Umbilical cord (tissue), 2 donors: ENCODE results near the gene POU2AF1. TPM values are rescaled to one million over a fixed set of nuclear protein-coding genes. Genes with fewer than 3 reads are reported as not detected.

Source experiments
- DNase-seq: peaks from one replicate; pipeline ENCODE4 v3.0.0-alpha.2; 2015; ENCODE audit warnings: low spot score
- total RNA-seq: library from RNA; depleted of rRNA; stranded (reverse); fragments of >200 nt; gene quantifications from one replicate; pipeline ENCODE4 v1.2.3, GENCODE V29; 2014; ENCODE audit warnings: low replicate concordance; ENCODE audit not compliant: insufficient read depth

Gene POU2AF1
- total RNA-seq, 1 donor from 2014 or later = 0.48 TPM

DNA sequence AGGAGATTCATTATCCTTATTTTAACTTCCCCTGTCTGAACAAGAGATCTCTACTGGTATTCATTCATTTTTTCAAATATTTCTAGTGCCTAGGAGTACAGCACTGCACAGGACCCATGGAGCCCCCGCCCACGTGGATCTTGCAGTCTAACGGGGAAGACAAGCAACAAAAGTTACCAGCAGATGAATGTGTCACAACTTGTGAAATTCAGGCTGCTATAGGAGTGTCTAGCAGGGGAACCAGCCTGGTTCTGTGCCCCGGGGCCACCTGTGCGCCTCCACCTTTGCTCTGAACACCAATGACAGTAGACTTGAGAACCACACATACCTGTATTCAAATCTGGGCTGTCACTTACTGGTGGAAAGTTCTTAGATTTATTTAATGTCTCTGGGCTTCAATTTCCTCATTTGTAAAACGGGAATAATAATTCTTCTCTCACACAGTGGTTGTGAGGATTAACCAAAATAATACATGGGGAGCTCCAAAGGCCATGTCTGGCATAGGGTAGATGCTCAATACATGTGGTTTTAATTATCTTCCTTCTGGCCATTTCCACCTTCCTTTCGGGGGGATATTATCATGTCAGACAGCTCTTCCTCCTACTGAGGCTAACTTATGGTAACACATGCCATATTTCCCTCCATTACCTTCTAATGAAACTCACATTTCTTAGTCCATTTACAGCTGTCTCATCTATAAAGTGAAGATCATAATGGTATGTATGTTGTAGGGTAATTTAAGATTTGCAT lies 17.8 kb downstream of the POU2AF1 start:
- no peak for DNase-seq

DNA sequence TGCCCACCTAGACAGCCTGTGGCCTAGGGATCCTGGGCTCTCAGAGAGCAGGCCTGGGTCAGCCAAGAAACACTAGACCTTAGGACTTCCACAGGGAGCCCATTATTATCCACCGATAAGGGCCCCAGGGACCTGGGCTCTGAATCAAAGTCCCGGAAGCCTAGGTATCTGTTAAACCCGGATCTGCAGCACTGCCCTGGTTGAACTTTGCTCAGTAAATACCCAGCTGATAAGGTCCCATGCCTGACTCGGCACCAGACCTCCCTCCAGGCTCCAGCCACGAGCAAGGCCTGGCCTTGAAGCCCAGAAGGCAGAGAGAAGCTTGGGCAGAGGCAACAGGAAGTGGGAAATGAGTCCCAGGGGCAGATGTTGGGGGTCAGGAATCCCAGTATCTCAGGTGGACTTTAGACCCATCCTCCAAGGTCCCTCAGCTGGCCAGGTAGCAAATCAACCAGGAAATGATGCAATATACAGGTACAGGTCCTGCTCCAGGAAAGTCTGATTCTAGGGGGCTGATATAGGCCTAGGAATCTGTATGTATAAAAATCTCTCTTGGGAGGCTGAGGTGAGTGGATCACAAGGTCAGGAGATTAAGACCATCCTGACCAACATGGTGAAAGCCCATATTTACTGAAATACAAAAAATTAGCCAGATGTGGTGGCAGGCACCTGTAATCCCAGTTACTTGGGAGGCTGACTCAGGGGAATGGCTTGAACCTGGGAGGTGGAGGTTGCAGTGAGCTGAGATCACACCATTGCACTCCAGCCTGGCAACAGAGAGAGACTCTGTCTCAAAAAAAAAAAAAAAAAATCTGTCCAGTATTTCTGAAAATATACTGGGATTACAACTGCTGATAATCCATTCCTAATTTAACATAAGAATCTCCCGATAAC lies 18.7 kb downstream of the POU2AF1 start:
- DNase-seq = no peak

DNA sequence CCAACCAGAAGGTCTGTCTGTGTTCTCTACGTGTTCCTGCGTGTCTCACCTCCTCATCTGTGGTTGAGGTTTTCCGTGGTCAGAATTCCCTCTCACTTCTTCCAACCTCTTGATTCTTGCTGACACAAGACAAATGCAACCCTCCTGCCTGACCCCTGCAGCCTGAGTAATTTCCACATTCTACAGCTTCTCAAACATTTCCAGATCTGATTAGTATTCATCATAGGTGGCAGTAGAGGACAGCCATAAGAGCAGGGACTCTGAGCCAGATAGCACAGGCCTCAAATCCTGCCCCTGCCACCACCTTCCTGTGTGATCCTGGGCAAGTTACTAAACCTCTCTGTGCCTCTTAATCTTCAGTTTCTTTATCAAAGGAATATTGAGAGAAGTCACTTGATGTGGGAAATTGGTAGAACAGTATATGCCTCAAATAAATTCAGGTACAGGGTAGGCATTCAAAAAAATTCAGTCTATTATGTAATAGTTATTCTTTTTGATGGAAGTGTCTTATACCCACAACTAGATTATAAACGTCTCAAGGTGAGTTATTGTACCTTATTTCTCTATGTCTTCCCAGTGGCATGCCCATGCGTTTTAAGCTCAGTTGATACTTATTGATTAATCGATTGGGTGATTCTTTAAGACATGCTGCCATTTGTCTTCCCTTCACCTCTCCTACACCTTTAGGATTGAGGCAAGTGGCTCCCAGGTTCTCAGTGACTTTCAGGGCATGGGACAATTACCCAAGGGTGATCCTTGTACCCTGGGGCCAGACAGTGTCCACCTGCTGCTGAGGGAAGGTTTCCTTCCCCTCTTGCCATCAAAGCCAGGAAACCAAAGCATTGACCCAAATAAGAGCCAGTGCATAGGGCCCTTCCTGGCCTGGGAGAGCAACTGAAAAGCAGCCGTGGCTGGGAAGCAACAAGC lies 19.6 kb downstream of the POU2AF1 start:
- no peak for DNase-seq

DNA sequence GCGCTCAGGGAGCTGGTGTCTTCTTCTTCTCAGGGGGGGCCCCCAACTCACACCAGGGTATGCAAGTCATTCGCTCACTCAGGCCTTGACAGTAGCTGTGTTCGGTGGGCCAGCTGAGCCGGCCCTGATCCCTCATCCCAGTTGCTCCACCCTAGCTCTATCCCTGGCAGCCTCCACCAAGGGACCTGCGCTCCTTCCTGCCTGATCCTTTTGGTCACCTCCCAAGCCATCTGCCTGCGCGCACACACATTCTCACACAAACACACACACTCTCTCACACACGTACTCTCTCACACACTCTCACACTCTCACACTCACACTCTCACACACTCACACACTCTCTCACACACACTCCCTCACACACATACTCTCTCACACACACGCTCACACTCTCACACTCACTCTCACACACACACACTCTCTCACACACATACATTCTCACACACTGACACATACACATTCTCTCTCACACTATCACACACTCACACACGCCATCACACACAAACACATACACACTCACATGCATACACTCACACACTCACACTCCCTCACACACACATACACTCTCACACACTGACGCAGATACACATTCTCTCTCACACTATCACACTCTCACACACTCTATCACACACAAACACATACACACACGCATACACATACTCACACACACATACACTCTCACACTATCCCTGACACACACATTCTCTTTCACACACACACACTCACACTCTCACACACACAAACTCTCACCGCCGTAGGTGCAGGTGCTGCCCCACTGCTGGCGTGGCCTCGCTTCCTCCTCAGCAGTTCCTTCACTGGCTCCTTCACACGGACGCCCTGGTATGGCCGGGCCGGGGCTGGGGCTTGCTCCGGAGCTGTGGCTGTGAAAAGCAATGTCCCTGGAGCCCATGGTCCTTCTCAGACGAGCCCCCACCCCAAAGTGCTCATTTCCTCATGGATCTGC lies 20.8 kb downstream of the POU2AF1 start:
- no peak for DNase-seq

DNA sequence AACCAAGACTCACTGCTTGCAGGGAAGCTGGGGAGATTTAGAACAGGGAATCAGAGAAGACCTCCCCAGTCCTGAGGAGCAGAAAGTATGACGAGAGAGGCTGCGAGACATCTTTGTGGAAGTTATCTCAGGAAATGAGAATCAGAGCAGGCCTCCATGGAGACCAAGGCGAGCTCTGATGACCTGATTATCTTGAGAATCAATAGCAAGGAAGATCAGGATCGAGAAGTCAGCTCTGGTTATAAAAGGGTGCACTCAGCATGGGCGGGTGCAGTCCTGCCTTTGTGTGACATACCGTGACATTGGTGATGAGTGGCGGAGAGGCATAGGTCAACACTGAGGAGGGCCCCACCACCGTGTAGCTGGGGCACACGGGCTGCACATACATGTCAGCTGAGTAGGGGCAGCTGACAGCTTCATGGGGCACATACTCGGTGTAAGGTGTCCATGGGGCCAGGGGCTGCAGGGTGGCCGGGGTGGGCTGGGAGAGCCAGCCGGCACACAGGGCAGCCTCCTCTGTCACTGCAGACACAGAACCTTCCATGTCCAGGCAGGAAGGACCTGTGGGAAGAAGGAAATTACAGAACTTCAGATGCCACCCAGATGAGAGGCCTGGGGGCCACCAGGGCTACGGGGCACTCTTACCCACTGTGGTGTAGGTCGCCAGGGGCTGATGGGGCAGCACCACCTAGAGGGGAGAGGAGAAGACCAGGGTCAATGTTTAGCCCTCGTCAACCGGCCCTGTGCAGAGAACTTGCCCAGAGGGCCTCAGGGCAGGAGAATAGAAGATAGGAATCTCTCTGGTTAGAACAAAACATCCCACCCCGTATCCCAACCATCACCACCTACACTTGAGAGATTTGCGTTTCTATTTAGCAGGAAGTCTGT lies 21.7 kb downstream of the POU2AF1 start:
- no peak for DNase-seq

DNA sequence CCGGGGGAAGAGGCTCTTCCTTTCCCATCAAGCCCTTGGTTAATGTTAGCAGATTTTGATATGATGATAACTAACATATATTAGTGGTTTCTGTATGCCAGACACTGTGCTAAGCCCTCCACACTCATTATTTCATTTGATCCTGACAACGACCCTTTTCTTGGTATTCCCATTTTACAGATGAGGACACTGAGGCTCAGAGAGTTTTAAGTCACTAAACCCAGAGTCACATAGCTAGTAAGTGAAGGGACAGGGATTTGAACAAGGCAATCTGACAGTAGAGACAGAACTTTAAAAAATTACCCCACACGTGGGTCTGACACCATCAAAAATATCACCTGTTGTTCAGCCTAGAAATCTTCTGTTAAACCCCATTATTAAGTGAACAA lies 22.4 kb downstream of the POU2AF1 start:
- DNase-seq = no peak

DNA sequence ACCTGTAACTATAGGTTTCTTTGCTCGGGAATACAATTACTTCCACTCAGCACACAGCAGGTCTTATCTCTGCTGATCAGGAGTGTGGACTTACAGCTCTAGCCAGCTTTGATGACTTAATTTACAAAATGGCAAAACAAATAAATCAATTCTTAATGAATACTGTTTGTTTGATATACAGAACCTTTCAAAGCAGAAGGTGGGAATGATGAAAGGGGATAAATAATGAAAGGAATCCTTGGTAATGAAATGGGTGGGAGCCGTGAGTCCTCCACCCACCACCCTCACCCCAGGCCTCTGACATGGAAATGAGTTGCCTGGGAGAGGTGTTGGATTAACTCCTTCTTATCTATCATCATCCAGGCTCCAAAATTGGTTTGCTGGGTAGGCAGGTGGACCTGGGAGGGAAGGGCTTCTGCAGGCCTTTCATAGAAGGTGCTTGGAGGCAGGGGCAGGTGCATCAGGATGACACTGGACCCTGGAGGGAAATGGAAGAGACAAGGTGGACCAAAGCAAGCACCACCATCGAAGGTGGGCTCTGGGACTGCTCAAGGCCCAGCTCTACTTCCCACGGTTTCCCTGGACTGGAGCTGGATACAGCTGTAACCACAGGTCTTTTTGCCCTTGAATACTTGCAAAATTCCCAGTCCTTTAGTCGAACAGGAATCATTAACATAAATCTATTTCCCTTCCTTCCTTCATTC lies 23.0 kb downstream of the POU2AF1 start:
- no peak for DNase-seq

DNA sequence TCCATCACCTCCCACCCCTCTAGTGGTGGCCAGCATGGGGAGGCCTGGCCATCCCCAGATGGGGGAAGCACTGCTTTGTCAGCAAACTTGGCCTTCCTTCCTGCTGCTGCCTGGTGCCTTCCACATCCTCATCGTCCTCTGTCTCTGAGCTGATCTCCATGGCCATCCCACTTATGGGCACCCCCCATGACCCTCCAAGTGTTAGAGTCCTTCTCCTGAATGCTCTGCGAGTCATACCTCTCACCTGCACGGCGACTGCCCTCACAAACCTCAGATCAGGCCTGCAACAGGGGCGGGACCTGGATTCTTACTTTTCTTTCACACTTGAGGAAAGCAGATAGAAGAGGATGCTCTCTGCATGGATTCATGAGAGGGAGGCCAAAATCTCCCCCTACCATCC lies 24.0 kb downstream of the POU2AF1 start:
- DNase-seq = no peak

DNA sequence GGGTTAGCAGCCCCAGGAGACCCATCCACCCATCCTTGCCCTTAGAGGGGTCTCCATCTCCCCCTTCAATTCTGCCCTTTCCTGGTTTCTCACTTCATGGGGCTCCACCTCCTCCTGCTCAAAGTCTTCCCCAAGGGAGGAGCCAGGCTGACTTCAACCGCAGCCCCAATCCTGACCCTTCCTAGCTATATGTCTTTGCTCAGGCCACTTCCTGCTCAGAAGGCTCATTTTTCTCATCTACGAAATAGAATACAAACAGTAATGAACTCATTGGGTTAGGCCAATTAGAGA lies 24.5 kb downstream of the POU2AF1 start:
- DNase-seq = no peak

DNA sequence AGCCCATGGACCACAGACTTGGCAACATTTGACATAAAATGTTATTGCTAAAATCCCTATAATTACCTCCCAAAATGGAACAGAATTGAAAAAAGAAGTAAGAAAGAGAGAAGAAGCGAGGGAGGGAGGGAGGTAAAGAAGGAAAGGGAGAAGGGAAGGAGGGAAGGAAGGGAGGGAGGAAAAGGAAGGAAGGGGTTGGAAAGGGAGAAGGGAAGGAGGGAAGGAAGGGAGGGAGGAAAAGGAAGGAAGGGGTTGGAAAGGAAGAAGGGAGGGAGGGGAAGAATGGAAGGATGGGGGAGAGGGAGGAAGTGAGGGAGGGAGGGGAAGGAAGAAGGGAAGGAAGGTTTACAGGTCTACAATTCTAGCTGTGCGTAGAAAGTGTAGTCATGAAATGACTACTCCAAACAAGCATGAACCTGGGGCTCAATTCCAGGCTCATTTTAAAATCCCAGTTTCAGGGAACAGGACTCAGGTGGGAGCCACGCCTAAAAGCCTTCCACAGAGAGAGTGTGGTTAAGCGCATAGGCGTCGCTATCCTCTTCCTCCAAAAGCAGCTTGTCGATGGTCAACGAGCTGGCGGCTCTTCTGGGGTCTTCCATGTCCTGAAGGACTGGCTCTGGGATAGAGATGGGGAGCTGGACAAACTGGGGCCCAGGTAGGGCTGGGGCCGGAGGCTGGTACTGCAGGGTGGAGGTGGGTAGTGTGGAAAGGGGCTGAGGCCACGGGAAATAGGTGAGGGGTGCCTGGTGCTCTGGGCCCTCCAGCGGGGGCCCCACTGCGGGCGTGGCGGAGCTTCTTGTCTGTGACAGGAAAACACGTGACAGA lies 25.1 kb downstream of the POU2AF1 start:
- no peak for DNase-seq

DNA sequence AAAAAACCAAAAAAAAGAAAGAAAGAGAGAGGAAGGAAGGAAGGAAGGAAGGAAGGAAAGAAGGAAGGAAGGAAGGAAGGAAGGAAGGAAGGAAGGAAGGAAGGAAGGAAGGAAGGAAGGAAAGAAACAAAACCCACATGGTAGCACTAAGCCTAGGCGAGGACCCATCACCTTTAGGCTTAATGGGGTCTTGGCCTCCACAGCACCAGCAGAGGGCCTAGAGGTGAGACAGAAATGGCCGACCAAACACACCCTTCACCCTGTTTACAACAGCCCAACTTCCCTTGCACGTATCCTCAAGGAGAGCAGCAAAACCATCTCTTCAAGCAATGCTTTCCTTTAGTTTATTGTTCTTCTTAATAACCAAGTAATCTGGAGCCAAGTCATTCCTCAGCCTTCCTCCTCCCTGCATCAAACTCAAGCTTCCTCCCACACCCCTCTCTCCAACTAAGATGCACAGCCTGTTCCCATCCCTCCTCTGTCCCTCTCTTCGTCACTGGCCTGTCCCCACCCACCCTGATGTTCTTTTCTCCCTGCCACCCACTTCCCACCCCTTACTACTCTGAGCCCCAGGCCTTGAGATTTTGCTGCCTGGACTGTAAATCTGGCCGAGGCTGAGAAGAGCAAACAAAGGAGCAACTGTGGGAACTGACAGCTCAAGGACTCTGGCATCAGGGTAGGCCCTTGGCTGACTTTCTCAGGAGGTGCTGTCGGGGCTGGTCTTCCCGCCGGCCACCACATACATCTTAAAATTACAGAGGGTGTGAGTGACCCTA lies 26.0 kb downstream of the POU2AF1 start:
- no peak for DNase-seq

DNA sequence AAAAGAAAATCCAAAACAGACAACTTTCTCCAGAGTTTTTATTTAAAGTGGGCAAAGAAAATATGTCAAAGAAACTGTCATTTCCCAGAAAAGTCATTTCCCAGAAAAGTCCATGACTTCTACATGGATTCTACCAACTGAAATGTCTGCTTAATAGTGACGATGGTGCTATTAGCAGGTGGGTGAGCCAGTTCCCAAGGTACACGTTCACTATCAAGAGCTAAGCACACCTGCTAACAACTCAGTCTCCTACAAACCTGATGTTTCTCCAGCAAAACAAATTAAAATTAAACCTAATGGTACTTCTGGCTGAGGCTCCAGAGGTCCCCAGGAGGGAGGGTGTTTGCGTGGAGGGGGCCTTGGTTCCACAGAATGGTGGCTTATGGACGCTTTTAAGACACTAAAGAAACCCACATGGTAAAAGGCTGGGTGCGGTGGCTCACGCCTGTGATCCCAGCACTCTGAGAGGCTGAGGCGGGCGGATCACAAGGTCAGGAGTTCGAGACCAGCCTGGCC lies 26.8 kb downstream of the POU2AF1 start:
- no peak for DNase-seq

DNA sequence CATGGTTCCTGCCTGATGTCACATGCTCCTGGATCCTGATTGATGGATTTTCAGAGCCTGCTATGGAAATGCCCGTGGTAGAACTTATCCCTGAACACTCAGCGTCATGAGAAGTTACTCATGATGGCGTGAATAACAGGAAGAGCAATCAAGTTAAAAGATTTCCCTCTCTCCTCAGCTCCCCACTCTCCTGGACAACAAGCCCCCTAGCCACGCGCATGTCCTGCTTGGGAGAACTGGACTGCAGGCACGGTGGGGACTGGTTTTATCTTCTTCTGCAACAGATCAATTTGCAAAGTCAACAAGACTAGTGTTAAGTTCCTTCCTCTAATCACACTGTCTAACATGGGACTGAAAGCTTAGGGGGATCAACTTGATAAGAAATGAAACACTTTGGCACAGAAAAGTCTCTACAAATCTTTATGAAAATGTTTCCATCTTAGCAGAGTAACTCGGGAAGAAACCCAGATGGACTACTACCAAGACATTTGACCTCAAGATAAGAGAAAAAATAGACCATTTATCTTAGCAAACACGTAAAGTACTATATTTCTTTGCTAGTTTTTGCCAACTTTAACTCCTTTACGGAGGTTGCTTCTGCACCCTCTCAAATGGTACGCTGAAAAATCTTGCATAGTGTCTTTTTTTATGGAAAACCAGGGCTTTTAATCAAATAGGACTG lies 27.6 kb downstream of the POU2AF1 start:
- DNase-seq = peak; percentile 96

DNA sequence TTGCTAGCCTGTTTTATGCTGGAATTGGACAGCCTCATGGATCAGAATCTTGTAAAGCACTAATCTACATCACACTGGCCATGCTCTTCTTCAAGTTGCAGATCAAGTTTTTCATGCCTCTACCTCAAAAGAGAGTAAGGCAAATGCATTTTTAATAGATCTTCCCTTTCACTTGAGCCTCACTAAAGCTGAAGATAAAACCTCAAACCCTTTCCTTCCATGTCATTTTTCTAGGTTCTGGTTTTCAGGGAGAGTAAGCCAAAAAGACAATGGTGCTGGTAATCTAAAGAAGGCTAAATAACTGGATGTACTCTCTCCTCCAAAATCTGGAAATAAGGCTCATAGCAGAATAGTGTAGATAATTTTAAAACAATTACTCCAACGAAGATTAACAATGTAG lies 28.3 kb downstream of the POU2AF1 start:
- peak; percentile 90 for DNase-seq

DNA sequence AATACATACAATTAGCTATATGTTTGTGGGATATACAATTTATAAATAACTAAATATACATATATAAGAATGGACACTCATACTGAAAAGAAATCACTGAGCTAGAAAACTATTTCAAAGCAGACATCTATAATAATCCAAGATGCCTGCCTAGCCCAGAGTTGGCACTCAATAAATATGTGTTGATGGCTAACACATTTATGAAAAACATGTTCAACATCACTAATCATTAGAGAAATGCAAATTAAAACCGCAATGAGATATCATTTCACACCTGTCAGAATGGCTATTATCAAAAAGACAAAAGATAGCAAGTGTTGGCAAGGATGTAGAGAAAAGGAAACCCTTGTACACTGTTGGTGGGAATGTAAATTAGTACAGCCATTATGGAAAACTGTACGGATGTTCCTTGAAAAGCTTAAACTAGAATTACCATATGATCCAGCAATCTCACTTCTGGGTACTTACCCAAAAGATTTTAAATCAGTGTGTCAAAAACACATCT lies 29.8 kb downstream of the POU2AF1 start:
- no peak for DNase-seq

DNA sequence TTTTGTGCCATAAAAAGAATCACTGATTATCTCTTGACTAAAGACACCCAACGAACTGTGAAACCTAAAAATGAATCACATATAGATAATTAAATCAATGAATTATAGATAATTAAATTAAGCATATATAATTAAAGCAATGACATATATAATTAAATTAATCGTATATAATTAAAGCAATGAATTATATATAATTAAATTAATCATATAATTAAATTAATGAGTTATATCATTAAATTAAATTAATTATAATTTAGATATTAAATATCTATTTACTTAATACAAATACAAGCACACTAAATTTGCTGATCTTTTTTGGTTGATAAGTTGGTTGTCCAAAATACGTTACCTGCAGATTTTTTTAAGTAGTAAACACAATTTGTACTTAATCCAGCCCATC lies 30.9 kb downstream of the POU2AF1 start:
- no peak for DNase-seq

DNA sequence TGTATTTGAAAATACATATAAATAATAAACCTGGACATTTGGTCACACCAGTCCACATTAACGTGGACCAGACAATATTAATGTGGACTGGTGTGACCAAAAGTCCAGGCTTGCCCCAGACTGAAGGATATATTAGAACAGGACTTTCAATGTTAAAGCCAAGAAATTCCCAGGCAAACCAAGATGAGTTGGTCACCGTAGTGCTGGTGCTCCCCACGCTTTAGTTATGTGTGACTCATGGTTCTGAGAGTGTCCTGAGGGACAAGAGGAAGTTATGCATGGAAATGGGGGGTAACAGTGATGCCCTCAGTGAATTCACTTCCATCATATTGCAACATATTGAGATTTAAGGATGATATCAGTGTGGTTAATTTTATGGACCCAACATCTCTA lies 31.4 kb downstream of the POU2AF1 start:
- no peak for DNase-seq
